NCI-H1105 treated with DMSO at 0.1 percent for 48 hours (cell line): Measurements from ENCODE around the gene ANKHD1.

Source experiments
- DNase-seq: peaks from one replicate; lab custom pipeline; 2025; lab: John Stamatoyannopoulos, UW

Gene ANKHD1

GRCh38 chr5:140546851-140547507 is 145.3 kb downstream of the ANKHD1 start:
- DNase-seq, result no peak

DNA sequence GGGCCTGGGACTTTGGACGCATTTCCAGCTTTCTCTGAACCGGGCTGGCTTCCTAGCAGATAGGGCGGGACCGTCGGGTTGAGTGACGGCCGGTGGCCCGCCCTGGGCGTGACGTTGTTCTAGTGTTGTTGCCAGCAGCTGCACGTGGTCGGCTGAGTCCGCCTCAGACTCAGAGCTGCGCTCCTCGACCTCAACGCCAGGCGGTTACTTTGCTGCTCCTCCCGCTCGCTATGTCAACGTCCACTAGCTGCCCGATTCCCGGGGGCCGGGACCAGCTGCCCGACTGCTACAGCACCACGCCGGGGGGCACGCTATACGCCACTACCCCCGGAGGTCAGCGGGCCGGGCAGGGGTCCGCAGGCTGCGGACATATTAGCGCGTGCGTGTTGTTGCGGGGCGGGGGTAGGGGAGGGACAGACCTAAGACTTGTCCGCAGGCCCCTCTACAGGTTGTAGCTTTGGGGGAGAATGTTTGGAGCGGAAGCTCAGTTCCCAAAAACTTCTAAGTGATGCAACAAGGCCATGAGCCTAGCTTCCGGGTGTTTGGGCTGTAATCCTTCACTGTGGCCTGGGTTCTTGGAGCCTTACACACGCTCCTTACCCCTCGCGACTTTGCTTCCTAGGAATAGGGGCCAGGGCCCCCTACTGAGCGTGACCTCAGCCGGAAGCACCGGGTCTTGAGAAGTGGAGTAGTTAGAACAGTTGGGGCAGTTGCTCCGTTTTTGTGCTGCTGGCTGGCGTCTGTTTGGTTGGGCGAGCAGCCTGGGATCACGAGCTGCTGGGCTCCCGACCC is 146.1 kb downstream of the ANKHD1 start, which contains the start of gene EIF4EBP3:
Gene EIF4EBP3 (plus strand): TSS at position 155 of the 792 bp plus-strand sequence. CDS start 76 bp downstream, at position 231.
- peak; percentile 71 for DNase-seq

DNA sequence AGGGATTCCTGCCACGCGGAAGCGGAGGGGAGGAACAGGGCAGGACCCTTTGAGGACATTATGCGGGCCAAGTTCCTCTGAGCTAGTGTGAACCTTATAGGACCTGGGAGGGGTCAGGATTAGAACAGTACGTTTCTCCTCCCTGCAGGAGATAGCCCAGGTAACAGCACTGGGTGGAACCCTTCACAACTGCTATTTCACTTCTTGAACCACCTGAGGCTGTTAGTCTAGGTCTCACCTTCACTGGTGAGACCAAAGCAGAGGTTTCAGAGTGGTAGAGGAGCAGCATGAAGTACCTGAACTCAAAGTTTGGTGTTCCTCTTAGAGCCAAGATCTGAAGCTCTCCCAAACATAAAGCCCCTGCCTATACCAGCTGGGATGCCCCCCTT is 146.7 kb downstream of the ANKHD1 start:
- DNase-seq, result no peak

DNA sequence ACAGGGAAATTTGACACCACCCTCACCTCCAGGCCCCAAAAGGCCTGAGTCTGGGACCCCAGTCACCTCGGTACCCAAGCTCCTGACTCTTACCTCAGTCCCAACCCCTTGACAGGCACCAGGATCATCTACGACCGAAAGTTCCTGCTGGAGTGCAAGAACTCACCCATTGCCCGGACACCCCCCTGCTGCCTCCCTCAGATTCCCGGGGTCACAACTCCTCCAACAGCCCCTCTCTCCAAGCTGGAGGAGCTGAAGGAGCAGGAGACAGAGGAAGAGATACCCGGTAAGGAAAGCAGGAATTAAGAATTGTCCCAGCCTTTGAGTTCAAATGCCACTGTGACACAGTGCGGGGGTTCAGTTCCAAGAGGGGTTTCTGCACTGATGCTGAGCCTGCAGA is 147.2 kb downstream of the ANKHD1 start:
- DNase-seq, result no peak

DNA sequence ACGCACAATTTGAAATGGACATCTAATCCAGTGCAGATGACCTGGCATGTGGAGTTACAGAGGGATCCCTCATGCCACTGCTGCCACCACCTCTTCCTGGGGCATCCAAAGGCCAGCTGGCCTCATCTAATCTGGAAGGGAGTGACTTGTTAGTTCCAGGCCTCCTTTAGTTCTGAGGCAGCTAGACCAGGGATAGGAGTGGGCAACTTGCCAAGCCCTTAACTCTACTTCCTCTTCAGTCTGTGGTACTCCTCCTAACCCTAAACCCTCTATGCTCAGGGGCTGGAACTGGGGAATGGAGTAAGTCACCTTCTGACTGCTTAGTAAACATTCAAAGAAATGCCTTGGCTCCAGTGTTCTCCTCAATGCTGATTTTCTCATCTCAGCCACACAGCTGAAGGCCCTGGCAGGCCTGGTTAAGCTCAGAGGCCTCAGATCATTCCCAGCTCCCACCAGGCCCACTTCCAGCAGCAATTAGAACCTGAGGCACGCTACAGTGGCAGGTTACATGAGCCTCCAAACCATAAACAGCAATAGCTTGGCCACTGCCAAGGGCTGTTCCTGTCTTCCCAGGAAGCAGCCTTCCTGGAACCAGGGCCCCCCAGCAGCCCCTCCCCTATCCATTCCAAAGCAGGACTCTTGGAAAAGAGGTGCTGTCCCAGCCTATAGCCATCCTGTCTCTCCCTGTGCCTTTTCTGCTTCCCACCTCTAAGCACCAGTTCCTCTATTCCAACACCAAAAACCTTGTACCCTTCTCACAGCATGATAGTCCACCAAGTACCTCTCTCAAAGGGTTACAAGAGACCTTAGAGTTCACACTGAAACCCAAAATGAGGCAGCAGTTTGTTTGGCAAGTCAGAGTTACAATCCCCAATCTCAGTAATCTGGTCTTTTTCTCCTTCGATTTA is 147.9 kb downstream of the ANKHD1 start:
- DNase-seq, result no peak

- no peak for DNase-seq
These were observed 148.8 kb downstream of the ANKHD1 start for GRCh38 chr5:140550147-140551079.

DNA sequence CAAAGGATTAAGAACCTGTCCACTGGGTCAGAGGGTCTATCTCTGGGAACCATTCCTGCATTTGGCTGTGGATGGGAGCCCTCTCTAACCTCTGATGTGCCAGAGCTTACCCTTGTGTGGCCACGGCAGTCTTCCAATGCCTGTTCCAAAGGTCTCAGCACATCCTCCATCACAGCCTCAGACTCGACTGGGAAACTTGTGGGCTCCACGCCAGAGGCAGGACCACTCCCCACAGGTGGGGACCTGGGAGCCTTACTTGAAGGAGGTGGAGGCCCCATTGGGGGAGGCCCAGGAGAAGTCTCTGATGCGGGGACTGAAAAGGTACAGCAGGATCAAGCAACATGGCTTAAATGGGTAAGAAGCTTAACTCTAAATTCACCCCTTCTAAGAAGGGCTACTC is 150.2 kb downstream of the ANKHD1 start:
- DNase-seq, result no peak

DNA sequence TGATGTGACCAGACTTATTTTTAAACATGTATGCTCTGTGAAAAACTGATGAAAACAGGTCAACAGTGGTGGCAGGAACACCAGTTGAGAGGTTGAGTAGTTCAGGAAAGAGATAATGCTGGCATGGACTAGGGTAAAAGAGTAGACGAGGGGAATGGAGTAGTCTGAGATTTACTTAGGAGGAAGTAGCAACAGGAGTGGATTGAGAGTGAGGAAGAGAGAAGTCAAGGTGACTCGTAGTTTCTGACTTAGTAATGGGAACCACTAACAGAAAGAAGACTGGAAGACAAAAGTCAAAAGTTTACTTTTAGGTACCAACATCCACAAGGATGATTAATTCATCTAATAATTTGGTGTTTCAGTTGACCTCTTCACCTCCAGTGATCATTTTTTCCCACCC is 152.0 kb downstream of the ANKHD1 start:
- DNase-seq, result no peak

GRCh38 chr5:140554454-140554853 is 152.8 kb downstream of the ANKHD1 start:
- DNase-seq, result no peak

- no peak for DNase-seq
These were observed 154.2 kb downstream of the ANKHD1 start for GRCh38 chr5:140555747-140556312.

- no peak for DNase-seq
These were observed 154.8 kb downstream of the ANKHD1 start for GRCh38 chr5:140556438-140556837.

- DNase-seq, result peak; percentile 74
These were observed 155.6 kb downstream of the ANKHD1 start, which contains the start of gene SRA1 for GRCh38 chr5:140557136-140557805. Gene SRA1 (minus strand): TSS chr5:140557473. CDS start chr5:140557452, 21 bp downstream.

DNA sequence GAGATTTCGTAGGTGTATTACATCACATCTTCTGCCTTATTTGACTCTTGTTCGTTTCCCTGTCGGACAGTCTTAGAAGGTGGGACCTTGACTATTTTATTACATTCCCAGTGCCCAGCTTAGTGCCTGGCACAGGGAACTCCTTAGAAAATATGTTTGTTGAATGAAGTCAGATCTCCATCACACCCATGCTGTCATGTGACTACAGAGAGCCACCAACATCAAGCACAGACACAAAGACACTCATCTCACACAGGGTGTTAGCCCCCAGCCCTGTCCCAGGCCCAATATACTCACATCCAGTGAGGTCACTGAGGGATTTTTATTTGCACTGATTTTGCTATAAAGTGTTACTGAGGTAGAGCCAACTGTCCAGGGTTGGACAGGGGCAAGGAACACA is 156.3 kb downstream of the ANKHD1 start:
- no peak for DNase-seq

- DNase-seq, result no peak
These were observed 156.9 kb downstream of the ANKHD1 start for GRCh38 chr5:140558542-140558941.

GRCh38 chr5:140560227-140560626 is 158.6 kb downstream of the ANKHD1 start:
- DNase-seq, result no peak

- DNase-seq, result no peak
These were observed 160.3 kb downstream of the ANKHD1 start for GRCh38 chr5:140561753-140562523.

GRCh38 chr5:140563596-140563995 is 162.0 kb downstream of the ANKHD1 start:
- no peak for DNase-seq

- peak; percentile 92 for DNase-seq
These were observed 162.8 kb downstream of the ANKHD1 start, which contains the start of the genes APBB3 and SLC35A4 for GRCh38 chr5:140564196-140565023. Gene APBB3 (minus strand): TSS chr5:140564598. CDS start chr5:140564245, 353 bp downstream. Gene SLC35A4 (plus strand): TSS chr5:140564828. CDS start chr5:140567170, 2,342 bp downstream.
